HTR-8/SVneo (cell line): ENCODE results near the gene ATP13A3.

ENCODE experiments used
- DNase-seq: peaks from one replicate; pipeline ENCODE4 v3.0.0; 2011; ENCODE audit warnings: low spot score, mixed read lengths; ENCODE audit not compliant: insufficient read length
- FAIRE-seq: peaks from 2 replicates; lab custom pipeline; 2011; peaks lifted over from hg19 to GRCh38; lab: Jason Lieb, UNC

Gene ATP13A3

DNA sequence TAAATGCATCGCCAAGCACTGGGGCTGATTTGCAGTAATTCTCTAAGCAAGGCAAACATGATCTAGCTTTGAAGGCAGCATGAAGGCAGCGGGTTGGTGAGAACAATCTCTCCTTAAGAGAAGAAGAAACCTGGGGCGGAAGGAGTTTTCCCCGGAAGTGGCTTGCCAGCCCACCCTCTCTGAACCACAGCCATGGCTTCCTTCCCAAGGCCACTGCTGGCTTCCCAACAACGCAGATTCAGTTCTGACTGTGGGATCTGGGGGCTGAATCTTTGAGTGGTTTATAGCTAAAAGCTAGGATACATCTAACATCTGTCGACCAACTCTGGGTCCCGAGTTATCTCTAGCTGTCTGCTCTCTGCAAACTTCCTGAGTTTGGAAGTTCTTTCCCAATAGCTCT is 131.4 kb downstream of the ATP13A3 start:
- DNase-seq, result no peak

DNA sequence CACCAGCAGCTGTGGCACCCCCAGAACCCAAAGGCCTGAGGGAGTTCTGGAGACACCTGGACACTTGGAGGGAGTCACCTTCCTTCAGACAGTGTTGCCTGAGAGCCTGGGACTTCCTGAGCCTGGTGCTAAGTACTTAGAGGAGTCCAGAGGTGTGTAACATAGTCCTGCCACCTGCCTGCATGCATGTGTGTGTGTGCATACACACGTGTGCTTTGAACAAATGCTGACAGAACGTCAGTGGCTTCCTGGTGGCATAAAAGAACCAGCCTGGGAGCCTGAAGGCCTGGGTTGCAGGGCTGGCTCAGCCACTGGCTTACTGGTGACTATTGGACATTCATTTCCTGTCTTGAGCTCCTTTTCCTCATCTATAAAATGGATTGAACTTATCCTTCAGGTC is 132.5 kb downstream of the ATP13A3 start:
- no peak for DNase-seq
- FAIRE-seq, result no peak

More for the DNA sequence above, 131.4 kb downstream of the ATP13A3 start:
- no peak for FAIRE-seq
